ENCODE measurements around the gene SMIM20.

- no peak for TF ChIP-seq CTCF (IDR thresholded peaks at IDR 0.05; ENCODE audit: low read length)
- no peak for TF ChIP-seq EZH2 (optimal IDR thresholded peaks at IDR 0.05; ENCODE audit: low read depth, low read length)
- TF ChIP-seq EZH2phosphoT487 (IDR thresholded peaks at IDR 0.05; ENCODE audit: low read length) = no peak
These were observed 9.7 kb downstream of the SMIM20 start for GRCh38 chr4:25923745-25924144.

All from MM.1S (cell line).